Coronary artery (tissue), 2 donors: ENCODE results near the gene LEFTY2.

ENCODE experiments used
- DNase-seq: peaks from one replicate; pipeline ENCODE4 v3.0.0-alpha.2; 2017; ENCODE audit warnings: low spot score
- H3K27ac ChIP-seq, 2 donors: fragments of 200-600 bp; sonication (generic); one replicate each; pipeline ENCODE4 v1.5.1; 2016 to 2019
- H3K4me3 ChIP-seq: fragments of 200-600 bp; sonication (generic); 2 replicates; pipeline ENCODE4 v1.5.1; 2016; ENCODE audit warnings: mild to moderate bottlenecking, moderate library complexity
- TF ChIP-seq, protein P1 (sequence below): fragments of 200-600 bp; sonication (generic); IDR thresholded peaks from one replicate; pipeline ENCODE4 v1.5.1; 2019; ENCODE audit warnings: antibody characterized with exemption

Gene LEFTY2

DNA sequence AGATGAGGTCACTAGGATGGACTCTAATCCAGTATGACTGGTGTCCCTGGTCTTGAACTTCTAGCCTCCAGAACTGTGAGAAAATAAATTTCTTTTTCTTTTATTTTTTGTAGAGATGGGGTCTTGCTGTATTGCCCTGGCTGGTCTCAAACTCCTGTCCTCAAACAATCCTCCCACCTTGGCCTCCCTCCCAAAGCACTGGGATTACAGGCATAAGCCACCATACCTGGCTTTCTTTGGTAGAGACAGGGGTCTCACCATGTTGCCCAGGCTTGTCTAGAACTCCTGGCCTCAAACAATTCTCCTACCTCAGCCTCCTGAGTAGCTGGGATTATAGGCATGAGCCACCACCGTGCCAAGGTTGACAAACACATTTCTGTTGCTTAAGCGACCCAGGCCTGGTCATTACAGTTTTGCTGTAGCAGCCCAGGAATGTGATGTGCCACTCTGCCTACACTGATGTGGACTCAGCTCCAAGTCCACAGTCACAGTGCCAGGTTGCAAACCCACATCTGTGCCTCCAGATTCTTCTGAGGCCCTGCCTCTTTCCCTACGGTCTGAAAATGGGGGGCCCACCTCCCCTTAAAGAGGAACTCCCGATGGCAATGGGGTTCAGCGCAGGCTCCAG lies 32.9 kb downstream of the LEFTY2 start:
- H3K4me3 ChIP-seq: no peak overlapping the region
- TF ChIP-seq, protein P1, sequence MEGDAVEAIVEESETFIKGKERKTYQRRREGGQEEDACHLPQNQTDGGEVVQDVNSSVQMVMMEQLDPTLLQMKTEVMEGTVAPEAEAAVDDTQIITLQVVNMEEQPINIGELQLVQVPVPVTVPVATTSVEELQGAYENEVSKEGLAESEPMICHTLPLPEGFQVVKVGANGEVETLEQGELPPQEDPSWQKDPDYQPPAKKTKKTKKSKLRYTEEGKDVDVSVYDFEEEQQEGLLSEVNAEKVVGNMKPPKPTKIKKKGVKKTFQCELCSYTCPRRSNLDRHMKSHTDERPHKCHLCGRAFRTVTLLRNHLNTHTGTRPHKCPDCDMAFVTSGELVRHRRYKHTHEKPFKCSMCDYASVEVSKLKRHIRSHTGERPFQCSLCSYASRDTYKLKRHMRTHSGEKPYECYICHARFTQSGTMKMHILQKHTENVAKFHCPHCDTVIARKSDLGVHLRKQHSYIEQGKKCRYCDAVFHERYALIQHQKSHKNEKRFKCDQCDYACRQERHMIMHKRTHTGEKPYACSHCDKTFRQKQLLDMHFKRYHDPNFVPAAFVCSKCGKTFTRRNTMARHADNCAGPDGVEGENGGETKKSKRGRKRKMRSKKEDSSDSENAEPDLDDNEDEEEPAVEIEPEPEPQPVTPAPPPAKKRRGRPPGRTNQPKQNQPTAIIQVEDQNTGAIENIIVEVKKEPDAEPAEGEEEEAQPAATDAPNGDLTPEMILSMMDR: no peak
- no peak overlapping the region for H3K27ac ChIP-seq
- no peak for DNase-seq

DNA sequence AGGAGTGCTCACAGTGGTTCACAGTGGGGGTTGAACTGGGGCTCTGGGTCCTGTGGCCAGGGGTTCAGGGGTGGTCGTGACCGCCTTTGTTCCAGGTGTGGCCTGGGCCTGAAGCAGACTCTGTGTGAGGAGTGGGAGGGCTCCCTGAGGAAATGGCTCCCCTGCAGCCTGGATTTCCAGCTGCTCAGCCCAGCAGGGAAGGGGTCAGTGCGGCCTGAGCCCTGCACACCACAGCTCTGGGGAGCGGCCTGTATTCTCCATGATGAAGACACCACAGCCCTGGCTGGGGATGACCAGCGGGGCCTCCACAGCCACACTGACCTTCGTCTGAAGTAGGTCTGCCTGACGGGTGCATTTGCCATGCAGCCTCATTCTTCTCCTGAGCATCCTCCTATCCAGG lies 33.7 kb downstream of the LEFTY2 start:
- TF ChIP-seq, protein P1: no peak
- no peak overlapping the region for H3K4me3 ChIP-seq
- DNase-seq: no peak
- no peak overlapping the region for H3K27ac ChIP-seq

DNA sequence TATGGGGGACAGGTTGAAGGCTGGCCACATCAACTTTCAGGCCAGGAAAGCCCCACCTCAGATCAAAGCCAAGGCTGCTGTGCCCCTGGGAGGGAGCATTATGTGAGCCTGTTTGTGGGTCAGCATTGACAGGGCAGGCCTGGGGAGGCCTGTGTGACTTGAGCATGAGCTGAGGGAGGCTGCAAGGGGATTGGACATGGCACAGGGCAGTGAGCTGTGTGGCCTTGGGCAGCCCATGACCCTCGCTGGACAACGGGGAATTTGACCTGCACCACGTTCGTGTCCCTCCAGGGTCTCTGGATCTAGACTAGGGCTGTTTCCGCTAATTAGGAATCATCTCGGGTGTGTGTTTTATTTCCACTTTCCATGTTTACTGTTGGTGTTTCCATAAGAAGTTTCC lies 34.6 kb downstream of the LEFTY2 start:
- no peak for DNase-seq
- TF ChIP-seq, protein P1: no peak

DNA sequence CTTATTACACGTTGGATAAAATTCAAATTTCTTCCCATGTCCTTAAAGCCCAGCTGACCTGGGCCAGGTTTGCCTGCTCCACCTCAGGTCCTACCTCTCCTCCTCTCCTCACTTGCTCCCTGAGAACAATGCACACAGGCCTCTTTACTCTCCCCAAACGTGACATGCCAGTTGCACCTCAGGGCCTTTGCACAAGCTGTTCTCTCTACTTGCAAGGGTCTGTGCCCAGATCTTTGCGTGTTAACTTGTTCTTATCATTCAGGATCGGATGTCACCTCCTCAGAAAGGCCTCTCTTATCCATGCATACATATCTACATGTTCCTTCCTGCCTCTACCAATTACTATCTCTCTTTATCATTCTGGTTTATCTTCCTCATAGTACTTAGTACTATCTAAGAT lies 37.4 kb downstream of the LEFTY2 start:
- H3K4me3 ChIP-seq: no peak overlapping the region
- TF ChIP-seq, protein P1: no peak
- DNase-seq: no peak

More for the DNA sequence above, 34.6 kb downstream of the LEFTY2 start:
- H3K4me3 ChIP-seq: no peak overlapping the region
- H3K27ac ChIP-seq: no peak overlapping the region

DNA sequence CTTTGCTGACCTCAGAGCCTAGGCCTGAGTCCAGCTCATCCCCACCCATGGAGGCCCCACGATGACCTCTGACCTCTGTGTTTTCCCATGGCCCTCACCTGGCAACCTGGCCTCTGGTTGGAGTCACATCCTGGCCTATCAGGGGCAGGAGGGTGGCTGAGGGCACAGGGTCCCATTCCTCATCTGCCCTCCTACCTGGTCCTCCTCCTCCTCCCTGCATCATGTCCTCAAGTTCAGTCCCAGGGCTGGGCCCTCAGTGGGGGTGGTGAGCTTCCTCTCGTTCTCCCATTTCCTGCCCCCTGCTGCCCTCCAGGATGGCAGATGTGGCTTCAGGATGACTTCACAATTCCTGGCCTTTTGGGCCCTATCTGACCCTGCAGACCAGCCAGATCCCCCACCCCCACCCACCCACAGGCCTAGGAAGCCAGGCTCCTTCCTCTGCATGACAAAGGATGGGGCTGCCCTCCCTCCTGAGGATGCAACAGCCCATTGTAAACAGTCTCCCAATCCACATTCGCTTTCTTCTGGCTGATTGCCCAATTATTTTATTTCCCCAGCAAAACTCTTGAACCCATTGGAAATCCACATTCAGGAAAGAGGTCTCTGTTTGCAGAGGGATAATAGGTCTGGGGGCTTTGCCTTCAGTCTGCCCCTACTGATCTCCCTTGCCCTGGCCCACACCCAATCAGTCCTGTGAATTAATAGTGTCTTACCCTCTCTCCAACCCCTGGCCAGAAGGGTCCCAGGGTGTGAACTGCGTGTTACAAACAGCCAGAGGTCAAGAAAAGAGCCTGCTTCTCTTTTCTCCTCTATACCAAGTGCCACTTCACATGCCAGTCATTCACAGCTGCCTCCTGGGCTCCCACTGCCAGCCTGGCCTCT lies 41.7 kb downstream of the LEFTY2 start:
- H3K4me3 ChIP-seq: no peak overlapping the region
- DNase-seq: no peak
- TF ChIP-seq, protein P1: no peak

More for the DNA sequence above, 37.4 kb downstream of the LEFTY2 start:
- H3K27ac ChIP-seq: no peak overlapping the region

DNA sequence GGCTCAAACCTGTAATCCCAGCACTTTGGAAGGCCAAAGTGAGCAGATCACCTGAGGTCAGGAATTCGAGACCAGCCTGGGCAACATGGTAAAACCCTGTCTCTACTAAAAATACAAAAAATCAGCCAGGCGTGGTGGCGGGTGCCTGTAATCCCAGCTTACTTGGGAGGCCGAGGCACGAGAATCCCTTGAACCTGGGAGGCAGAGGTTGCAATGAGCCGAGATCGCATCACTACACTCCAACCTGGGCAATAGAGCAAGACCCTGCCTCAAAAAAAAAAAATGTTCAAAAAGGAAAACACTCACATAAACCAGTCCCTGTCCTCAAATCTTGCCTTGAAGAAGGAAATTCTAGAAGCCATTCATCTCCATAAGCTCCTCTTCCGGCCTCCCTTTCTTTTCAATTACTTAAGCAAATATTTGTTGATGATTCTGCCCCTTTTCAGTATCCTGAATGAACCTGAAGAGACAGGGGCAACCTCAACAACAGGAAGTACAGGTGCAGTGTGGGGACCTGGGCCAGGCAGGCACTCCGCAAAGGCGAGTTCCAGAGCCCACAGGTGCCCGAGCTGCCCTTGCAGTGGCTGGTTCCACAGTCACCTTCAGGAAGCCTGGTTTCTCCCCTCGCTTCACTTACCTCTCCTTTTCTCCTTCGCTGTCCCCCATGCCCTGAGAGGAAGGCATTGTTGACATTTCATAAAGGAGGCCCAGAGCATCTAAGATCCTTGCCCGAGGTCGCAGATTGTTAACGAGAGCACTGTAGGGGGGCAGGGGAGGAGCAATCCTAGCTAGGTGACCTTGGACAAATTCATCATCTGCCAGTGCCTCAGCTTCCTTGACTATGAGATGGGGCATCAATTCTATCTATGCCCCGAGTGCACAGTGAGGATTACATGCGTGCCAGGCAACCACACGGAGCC lies 43.2 kb downstream of the LEFTY2 start:
- TF ChIP-seq, protein P1: no peak
- no peak for DNase-seq
- no peak overlapping the region for H3K27ac ChIP-seq

More for the DNA sequence above, 41.7 kb downstream of the LEFTY2 start:
- no peak overlapping the region for H3K27ac ChIP-seq

More for the DNA sequence above, 43.2 kb downstream of the LEFTY2 start:
- no peak overlapping the region for H3K4me3 ChIP-seq
